Activated T-helper 2 cell treated with anti-CD3 and anti-CD28 coated beads, Interferon-gamma antibody, Interleukin-2, Interleukin-4, amounts not matched to agents 10 μg/mL and 5 μg/mL and 100 μg/mL, durations not matched to agents 14 hours and 24 hours and 36 hours (primary cell): ENCODE data around the gene CD83. TPM values are rescaled to one million over a fixed set of nuclear protein-coding genes. Genes with fewer than 3 reads are reported as not detected.
"Not testable (repeated sequence)": the region's sequence is repeated elsewhere in the genome, so short reads cannot be mapped to it uniquely, and the experiment has no call there.

Experiments
- DNase-seq: peaks from one replicate; pipeline ENCODE4 v3.0.0; 2021; ENCODE audit warnings: low spot score
- H3K27ac Mint-ChIP-seq: one replicate; pipeline ENCODE4 v1.8.0; 2021; ENCODE audit warnings: mixed read lengths
- H3K27me3 Mint-ChIP-seq: one replicate; pipeline ENCODE4 v1.8.0; 2021; ENCODE audit warnings: low read depth, mixed read lengths
- H3K36me3 Mint-ChIP-seq: one replicate; pipeline ENCODE4 v1.8.0; 2021; ENCODE audit warnings: low read depth, mixed read lengths
- H3K4me1 Mint-ChIP-seq: one replicate; pipeline ENCODE4 v1.8.0; 2021; ENCODE audit warnings: low read depth, mixed read lengths
- H3K4me3 Mint-ChIP-seq: one replicate; pipeline ENCODE4 v1.8.0; 2021; ENCODE audit warnings: low read depth, mild to moderate bottlenecking, moderate library complexity, mixed read lengths
- H3K9me3 Mint-ChIP-seq: one replicate; pipeline ENCODE4 v1.8.0; 2021; ENCODE audit warnings: mixed read lengths
- intact Hi-C: fragments of 100-400 bp; cut with micrococcal nuclease; formaldehyde crosslinking; loops from one replicate; pipeline ENCODE4 v1.15.1; 2023
- total RNA-seq: library from RNA; stranded (reverse); gene quantifications from 2 replicates; pipeline ENCODE4 v1.2.3, GENCODE V29; 2022

Gene CD83, protein sequence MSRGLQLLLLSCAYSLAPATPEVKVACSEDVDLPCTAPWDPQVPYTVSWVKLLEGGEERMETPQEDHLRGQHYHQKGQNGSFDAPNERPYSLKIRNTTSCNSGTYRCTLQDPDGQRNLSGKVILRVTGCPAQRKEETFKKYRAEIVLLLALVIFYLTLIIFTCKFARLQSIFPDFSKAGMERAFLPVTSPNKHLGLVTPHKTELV
- 145 and 150 TPM in 2 replicates for total RNA-seq

DNA sequence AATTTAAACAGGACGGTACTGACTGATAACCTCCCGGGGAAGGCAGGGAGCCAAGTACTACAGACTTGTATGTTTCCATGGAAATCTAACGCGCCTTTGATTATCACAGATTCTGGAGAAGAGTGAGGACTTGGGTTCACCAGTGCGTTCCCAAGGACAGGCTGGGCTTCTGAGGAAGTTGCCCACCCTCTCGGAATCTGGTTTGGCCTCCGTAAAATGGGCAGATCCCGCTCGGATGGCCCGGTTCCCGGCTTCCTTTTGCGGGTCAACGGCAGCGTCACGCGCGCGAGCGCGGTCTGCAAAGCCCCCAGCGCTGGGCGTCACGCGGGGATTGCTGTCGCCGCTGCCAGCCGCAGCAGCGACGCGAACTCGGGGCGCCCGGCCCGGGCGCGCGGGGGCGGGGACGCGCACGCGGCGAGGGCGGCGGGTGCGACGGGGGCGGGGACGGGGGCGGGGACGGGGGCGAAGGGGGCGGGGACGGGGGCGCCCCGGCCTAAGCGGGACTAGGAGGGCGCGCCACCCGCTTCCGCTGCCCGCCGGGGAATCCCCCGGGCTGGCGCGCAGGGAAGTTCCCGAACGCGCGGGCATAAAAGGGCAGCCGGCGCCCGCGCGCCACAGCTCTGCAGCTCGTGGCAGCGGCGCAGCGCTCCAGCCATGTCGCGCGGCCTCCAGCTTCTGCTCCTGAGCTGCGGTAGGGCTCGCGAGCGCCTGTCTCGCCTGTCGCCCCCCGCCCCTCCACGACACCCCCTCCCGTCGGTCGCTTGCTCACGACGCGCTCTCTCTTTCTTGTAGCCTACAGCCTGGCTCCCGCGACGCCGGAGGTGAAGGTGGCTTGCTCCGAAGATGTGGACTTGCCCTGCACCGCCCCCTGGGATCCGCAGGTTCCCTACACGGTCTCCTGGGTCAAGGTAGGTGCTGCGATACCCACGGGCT lies at the start of gene CD83:
Gene CD83 (plus strand): TSS at position 615 of the 933 bp plus-strand sequence. CDS start 40 bp downstream, at position 655.
- Mint-ChIP-seq H3K27me3 (peaks cover 6% of the 10 kb centered on the region), H3K36me3 (peaks cover 41% of the 10 kb centered on the region), H3K27ac (peak within 1 kb of the TSS; percentile 87), H3K4me1 (peaks cover 47% of the 10 kb centered on the region), H3K4me3 (peak within 1 kb of the TSS; percentile 97), H3K9me3 (no peaks in the 10 kb centered on the region)
- peak; percentile 79 for DNase-seq
- intact Hi-C loops: loop anchor here (1.0 to 10.0 kb wide), 2 partner anchors 8 to 303 kb away; partner anchors contain the start of gene MCUR1

DNA sequence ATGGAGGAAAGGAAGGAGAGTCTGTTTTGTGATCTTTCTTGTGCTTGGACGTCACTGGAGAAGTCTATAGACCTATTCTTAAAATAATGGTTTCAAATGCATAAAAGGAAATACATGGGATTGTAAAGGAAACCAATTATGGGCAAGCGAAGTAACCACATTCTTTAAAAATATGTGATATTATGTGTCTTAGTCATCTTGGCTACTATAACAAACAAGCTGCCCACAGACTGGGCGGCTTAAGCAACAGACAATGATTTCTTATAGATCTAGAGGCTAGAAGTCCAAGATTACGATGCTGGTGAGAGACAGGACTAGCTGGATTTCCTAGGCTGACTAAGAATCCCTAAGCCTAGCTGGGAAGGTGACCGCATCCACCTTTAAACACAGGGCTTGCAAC lies 49.4 kb upstream of the CD83 start:
- Mint-ChIP-seq H3K27me3 (peaks cover 6% of the 10 kb centered on the region), H3K9me3 (no peaks in the 10 kb centered on the region), H3K4me3 (peak overlapping the region; percentile 33), H3K4me1 (peaks cover 46% of the 10 kb centered on the region), H3K27ac (peak overlapping the region; percentile 87), H3K36me3 (no peaks in the 10 kb centered on the region)
- intact Hi-C loops: loop anchor here (1.0 to 10.0 kb wide), 6 partner anchors 21 to 731 kb away; partner anchors contain the start of genes MCUR1 and SIRT5
- no peak for DNase-seq

DNA sequence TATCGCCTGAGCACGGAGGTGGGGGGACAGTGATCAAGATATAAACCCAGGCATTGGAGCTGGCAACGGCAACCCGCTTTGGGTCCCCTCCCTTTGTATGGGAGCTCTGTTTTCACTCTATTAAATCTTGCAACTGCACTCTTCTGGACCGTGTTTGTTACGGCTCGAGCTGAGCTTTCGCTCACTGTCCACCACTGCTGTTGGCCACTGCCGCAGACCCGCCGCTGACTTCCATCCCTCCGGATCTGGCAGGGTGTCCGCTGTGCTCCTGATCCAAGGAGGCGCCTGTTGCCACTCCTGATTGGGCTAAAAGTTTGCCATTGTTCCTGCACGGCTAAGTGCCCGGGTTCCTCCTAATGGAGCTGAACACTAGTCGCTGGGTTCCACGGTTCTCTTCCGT lies 48.9 kb upstream of the CD83 start:
- intact Hi-C loops: loop anchor here (1.0 to 10.0 kb wide), 6 partner anchors 22 to 731 kb away; partner anchors contain the start of genes MCUR1 and SIRT5
- DNase-seq: no peak
- peaks cover 4% of the 10 kb centered on the region for H3K27me3 Mint-ChIP-seq
- H3K9me3 Mint-ChIP-seq: no peaks in the 10 kb centered on the region
- H3K4me1 Mint-ChIP-seq: peaks cover 48% of the 10 kb centered on the region
- peak overlapping the region; percentile 87 for H3K27ac Mint-ChIP-seq
- no peaks in the 10 kb centered on the region for H3K36me3 Mint-ChIP-seq
- no peak overlapping the region for H3K4me3 Mint-ChIP-seq

DNA sequence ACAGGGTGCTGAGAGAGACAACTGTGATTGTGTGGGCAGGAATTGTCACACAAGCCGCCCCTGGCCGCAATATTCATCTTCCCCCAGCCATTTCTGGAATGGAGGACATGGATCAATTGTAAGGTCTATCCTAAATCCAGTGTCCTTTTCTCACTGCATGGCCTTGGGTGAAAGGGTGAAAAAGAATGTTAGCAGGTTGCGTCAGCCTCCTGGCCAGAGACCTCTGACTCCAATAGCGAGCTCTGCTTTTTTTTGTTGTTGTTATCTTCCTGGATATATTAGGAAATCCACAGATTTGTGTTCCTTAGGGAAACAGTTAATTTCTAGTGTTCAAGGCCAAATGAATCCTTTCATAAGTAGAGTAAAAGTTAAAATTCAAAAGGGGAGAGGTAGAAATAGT lies 47.1 kb upstream of the CD83 start:
- peaks cover 64% of the 10 kb centered on the region for H3K4me1 Mint-ChIP-seq
- H3K4me3 Mint-ChIP-seq: no peak overlapping the region
- H3K36me3 Mint-ChIP-seq: no peaks in the 10 kb centered on the region
- peaks cover under 1% of the 10 kb centered on the region for H3K27me3 Mint-ChIP-seq
- H3K27ac Mint-ChIP-seq: peak overlapping the region; percentile 38
- intact Hi-C loops: loop anchor here (10.0 kb wide), 2 partner anchors 356 to 664 kb away; partner anchors contain the start of gene RANBP9
- DNase-seq: no peak
- H3K9me3 Mint-ChIP-seq: no peaks in the 10 kb centered on the region

DNA sequence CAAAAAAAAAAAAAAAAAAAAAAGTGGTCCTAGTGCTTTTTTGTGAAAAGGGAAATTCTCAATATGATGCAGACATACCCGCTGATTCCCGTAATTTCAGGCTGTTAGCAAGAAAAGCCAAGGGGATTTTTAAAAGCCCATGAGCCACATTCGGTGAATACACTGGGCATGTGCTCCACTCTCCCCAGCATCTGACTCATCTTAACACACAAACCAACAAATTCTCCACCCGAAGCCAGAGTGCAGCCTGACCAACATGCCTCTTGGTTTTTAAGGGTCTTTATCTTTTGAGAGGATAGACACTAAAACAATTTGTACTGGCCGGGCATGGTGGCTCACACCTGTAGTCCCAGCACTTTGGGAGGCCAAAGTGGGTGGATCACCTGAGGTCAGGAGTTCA lies 45.5 kb upstream of the CD83 start:
- DNase-seq: no peak
- Mint-ChIP-seq H3K4me1 (peaks cover 62% of the 10 kb centered on the region), H3K9me3 (no peaks in the 10 kb centered on the region), H3K27me3 (no peaks in the 10 kb centered on the region), H3K36me3 (no peaks in the 10 kb centered on the region), H3K27ac (peak overlapping the region; percentile 76), H3K4me3 (no peak overlapping the region)
- intact Hi-C loops: loop anchor here (10.0 kb wide), 2 partner anchors 357 to 663 kb away; partner anchors contain the start of gene RANBP9

DNA sequence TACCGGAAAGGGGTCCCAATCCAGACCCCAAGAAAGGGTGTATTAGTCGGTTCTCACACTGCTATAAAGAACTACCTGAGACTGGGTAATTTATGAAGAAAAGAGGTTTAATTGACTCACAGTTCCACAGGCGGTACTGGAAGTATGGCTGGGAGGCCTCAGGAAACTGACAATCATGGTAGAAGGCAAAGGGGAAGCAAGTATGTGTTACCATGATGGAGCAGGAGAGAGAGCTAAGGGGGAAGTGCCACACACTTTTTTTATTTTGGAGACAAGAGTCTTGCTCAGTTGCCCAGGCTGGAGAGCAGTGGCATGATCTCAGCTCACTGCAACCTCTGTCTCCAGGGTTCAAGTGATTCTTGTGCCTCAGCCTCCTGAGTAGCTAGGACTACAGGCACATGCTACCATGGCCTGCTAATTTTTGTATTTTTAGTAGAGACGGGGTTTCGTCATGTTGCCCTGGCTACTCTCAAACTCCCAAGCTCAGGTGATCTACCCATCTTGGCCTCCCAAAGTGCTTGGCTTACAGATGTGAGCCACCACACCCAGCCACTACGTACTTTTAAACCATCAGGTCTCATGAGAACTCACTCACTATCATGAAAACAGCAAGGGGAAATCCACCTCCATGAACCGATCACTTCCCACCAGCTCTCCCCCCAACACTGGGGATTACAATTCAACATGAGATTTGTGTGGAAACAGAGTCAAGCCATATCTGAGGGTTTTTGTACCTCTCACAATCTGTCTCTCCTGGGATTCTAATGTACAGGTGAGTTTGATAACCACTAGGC lies 43.8 kb upstream of the CD83 start:
- H3K4me1 Mint-ChIP-seq: peaks cover 59% of the 10 kb centered on the region
- H3K4me3 Mint-ChIP-seq: not testable (repeated sequence)

DNA sequence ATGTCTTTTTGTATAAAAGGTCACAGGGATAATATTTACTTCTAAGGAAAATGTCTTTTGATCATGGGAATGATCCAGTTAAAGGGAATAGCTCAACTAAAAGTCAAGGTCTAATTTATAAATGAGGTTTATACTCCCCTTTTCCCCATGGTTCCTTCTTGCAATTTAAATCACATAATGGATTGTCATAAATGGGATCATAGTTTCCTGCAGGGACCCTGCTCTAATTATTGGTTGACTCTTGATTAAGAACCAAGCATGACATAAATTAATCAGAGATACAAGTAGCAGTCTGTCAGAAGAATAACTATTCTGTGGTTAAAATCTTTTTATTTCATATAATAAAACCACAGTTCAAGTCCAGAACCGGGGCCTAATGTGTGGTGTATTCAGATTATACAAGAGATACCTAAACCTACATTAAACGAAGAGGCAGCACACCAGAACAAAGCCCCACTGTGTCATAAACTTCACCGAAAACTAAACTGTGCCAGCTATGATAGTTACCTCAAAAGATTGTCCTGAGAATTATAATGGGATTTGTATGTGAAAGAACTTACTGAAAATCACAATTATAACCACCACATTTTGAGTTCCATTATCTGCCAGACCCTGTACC lies 43.0 kb upstream of the CD83 start:
- no peaks in the 10 kb centered on the region for H3K36me3 Mint-ChIP-seq
- no peak for DNase-seq
- no peaks in the 10 kb centered on the region for H3K9me3 Mint-ChIP-seq
- H3K4me1 Mint-ChIP-seq: peaks cover 56% of the 10 kb centered on the region
- H3K4me3 Mint-ChIP-seq: peak overlapping the region; percentile 82
- no peaks in the 10 kb centered on the region for H3K27me3 Mint-ChIP-seq
- H3K27ac Mint-ChIP-seq: peak overlapping the region; percentile 95
- intact Hi-C loops: loop anchor here (1.0 to 10.0 kb wide), 4 partner anchors 17 to 660 kb away; partner anchors contain the start of gene RANBP9

More for the DNA sequence above, 43.8 kb upstream of the CD83 start:
- DNase-seq, H3K27me3 Mint-ChIP-seq, H3K36me3 Mint-ChIP-seq, H3K9me3 Mint-ChIP-seq: not testable (repeated sequence)
- intact Hi-C loops: loop anchor here (10.0 kb wide), 2 partner anchors 359 to 661 kb away; partner anchors contain the start of gene RANBP9
- peak overlapping the region; percentile 70 for H3K27ac Mint-ChIP-seq

DNA sequence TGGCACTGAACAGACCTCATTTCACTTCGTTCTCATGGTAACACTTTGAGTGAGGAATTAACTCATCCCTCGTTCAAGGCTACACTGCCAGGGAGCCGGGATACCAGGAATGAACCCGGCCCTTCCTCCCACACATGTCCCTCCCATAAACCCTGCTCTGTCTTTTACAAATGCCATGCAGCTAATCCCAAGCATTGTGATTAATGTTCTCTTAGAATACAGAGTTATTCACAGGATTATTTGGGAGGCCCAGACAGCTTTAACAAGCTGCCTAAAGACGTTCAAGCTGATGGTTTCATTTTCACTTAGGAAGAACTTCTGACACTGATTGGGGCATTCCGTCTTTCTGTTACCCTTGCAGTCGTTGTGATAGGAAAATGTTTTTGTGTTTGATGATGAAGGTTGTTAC lies 42.5 kb upstream of the CD83 start:
- no peak for DNase-seq
- peaks cover 58% of the 10 kb centered on the region for H3K4me1 Mint-ChIP-seq
- peak overlapping the region; percentile 95 for H3K27ac Mint-ChIP-seq
- no peaks in the 10 kb centered on the region for H3K36me3 Mint-ChIP-seq
- H3K27me3 Mint-ChIP-seq: no peaks in the 10 kb centered on the region
- intact Hi-C loops: loop anchor here (1.0 to 10.0 kb wide), 4 partner anchors 16 to 660 kb away; partner anchors contain the start of gene RANBP9
- no peaks in the 10 kb centered on the region for H3K9me3 Mint-ChIP-seq
- peak overlapping the region; percentile 82 for H3K4me3 Mint-ChIP-seq

DNA sequence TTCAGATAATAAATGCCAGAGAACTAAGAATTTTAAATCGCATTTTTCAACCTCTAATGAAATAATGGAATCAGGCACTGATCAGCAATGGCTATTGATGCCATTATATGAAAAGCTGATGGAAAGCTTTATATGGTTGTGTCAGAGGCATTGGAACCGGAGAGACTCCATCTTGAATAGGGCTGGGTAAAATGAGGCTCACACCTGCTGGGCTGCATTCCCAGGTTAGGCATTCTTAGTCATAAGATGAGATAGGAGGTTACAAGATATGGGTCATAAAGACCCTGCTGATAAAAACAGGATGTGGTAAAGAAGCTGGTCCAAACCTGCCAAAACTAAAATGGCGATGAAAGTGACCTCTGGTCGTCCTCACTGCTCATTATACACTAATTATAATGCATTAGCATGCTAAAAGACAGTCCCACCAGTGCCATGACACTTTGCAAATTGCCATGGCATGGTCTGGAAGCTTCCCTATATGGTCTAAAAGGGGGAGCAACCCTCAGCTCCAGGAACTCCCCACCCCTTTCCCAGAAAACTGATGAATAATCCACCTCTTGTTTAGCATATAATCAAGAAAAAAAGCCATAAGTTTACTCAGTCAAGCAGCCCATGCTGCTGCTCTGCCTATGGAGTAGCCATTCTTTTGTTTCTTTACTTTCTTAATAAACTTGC lies 40.2 kb upstream of the CD83 start:
- no peaks in the 10 kb centered on the region for H3K9me3 Mint-ChIP-seq
- H3K36me3 Mint-ChIP-seq: no peaks in the 10 kb centered on the region
- intact Hi-C loops: loop anchor here (10.0 kb wide), 2 partner anchors 363 to 657 kb away; partner anchors contain the start of gene RANBP9
- no peak overlapping the region for H3K4me3 Mint-ChIP-seq
- peaks cover 48% of the 10 kb centered on the region for H3K4me1 Mint-ChIP-seq
- H3K27ac Mint-ChIP-seq: peak overlapping the region; percentile 71
- H3K27me3 Mint-ChIP-seq: no peaks in the 10 kb centered on the region
- DNase-seq: no peak

DNA sequence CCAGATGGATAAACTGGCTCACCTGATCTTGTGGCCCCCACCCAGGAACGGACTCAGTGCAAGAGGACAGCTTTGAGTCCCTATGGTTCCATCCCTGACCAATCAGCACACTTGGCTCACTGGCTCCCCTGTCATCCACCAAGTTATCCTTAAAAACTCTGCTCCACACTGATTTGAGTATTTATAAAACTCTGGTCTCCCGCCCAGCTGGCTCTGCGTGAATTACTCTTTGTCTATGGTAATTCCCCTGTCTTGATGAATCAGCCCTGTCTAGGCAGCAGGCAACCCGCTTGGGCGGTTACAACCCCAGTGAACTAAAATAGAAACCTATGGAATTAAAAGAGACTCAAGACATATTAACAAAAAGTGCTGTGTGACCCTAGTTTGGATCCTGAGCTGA lies 38.1 kb upstream of the CD83 start:
- Mint-ChIP-seq H3K9me3 (no peaks in the 10 kb centered on the region), H3K36me3 (no peaks in the 10 kb centered on the region), H3K27me3 (no peaks in the 10 kb centered on the region), H3K4me1 (peaks cover 39% of the 10 kb centered on the region), H3K27ac (no peak overlapping the region), H3K4me3 (no peak overlapping the region)
- DNase-seq: no peak
- intact Hi-C loops: loop anchor here (1.0 to 10.0 kb wide), 3 partner anchors 10 to 655 kb away; partner anchors contain the start of gene RANBP9

DNA sequence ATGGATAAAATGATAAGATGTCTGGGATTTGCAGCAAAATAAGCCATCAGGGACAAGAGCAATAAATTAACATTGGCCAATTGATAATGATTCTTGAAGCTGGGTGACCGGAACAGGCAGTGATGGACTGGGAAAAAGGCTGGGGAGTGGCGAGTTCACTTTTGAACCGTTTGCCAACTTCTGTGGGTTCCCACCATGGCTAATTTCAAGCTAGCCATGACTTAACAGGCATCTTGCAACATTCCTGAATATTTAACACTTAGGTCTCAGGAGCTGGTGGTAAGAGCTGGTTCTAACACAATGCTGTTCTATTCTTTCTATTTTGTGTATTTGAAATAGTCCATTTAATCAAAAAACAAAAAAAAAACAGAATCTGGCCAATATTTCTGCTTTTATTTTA lies 37.6 kb upstream of the CD83 start:
- Mint-ChIP-seq H3K4me3 (no peak overlapping the region), H3K9me3 (no peaks in the 10 kb centered on the region), H3K36me3 (no peaks in the 10 kb centered on the region), H3K4me1 (peaks cover 33% of the 10 kb centered on the region), H3K27ac (no peak overlapping the region), H3K27me3 (no peaks in the 10 kb centered on the region)
- intact Hi-C loops: loop anchor here (1.0 to 10.0 kb wide), 3 partner anchors 9 to 655 kb away; partner anchors contain the start of gene RANBP9
- no peak for DNase-seq
